ENCODE data around the gene GPC3. TPM values are rescaled to one million over a fixed set of nuclear protein-coding genes. Genes with fewer than 3 reads are reported as not detected.

GPC3 gene
- total RNA-seq, 1 experiment from 2014 or later = not detected

DNA sequence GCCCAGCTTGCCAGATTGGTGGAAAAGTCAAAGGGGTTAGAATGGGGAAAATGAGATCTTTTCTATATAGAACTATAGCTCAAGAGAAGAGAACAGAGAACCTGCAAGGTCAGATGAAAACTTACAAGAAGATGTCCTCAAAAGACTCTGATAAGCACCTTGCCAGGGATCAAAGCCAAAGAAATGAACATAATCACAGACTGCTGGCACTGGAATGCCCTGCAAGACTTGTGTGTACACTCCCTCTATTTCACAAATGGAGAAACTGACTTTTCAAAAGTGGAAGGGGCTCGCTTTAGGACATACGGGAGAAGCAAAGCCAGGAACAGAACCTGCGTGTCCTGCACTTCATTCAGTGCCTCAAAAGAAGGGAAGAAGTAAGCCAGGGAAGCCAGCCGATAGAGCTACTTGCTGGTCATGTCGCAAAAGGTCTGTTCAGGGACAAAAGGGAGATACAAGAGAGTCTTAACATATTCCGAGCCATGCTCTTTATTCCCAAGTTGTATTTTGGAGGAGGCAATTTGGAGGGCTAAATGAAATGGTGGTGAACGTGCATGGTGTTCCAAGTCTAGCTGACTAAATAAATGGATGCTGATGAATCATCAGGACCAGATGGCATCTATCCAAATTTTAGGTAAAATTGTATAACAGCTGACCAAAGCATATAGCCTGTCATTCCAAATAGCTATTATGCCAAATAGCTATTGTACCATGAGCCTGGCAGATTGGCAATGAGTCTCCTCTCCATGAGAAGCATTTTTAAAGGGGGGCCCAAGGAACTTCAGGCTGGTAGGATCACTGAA, 394.5 kb downstream of the GPC3 start:
- in situ Hi-C loops (cut with HindIII; ENCODE audit: low pct_unique_long_range_greater_than_20kb, low sequenced_read_pairs) = no loop called here

DNA sequence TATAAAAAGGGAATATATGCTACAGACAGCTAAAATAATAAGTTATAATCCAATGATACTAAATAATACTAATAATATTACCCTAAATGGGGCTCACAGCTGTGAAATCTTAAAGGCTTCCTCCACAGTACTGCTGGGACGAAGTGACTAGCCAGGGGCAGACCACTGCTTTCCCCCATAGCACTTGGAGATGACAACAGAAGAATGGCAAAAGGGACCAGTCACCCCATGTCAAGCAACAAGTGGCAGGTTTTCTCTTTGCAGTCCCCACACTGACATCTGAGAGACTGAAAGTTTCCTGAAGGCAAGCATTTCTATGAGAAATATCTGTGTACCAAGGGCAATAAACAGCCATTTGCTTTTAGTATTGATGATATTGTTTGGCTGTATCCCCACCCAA, 396.6 kb downstream of the GPC3 start:
- no peak for DNase-seq (ENCODE audit: low read depth)
- in situ Hi-C loops (cut with HindIII; ENCODE audit: low pct_unique_long_range_greater_than_20kb, low sequenced_read_pairs) = no loop called here

More for the DNA sequence above, 394.5 kb downstream of the GPC3 start:
- DNase-seq (ENCODE audit: low read depth) = no peak

DNA sequence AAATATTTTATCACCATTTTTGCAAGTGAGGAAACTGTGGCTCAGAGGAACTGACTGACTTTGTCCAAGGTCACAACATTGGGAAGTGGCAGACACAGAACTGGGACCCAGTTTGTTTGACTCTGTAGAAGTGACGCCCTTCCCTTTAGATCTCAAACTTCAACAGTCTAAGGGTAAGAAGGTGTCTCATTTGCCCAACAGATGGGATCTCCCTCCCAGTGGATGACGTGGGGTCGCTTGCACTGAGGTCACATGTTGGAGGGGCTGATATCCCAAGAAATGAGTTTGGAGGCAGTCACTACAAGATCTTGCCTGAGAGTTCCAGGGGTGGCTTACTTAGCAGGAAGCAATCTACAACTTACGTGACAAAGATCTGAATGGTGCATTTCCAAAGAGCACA, 397.6 kb downstream of the GPC3 start:
- DNase-seq (ENCODE audit: low read depth) = no peak
- in situ Hi-C loops (cut with HindIII; ENCODE audit: low pct_unique_long_range_greater_than_20kb, low sequenced_read_pairs) = no loop called here

DNA sequence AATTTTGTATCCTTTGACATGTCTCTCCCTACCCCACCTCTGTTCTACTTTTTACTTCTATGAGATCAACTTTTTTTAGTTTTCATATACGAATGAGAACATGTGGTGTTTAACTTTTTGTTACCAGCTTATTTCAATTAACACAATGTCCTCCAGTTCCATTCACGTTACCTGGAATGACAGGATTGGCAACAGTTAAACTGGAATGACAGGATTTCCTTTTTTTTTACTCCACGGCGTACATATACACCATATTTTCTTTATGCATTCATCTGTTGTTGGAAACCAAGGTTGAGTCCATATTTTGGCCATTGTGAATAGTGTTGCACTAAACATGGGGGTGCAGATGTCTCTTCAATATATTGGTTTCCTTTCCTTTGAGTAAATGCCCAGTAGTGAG, 398.3 kb downstream of the GPC3 start:
- in situ Hi-C loops (cut with HindIII; ENCODE audit: low pct_unique_long_range_greater_than_20kb, low sequenced_read_pairs) = no loop called here
- DNase-seq (ENCODE audit: low read depth) = no peak

DNA sequence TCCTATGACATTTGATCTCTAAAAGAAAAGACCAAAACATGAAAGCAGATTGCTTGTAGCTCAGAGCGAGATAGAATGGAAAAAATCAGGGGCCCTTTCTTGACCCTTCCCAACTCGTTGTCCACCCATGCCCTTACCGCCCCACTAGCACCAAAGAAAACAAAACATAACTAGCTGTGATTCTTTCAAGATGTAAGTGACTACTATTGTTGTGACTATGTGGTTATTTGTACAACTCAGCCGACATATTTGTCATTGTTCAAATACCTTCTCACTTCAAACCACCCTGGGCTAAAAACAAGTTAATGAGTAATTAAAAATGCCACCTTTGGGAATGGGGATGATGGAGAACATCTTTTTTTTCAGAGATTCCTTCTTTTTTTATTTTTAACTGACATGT, 399.0 kb downstream of the GPC3 start:
- peak; percentile 59 for DNase-seq (ENCODE audit: low read depth)
- in situ Hi-C loops (cut with HindIII; ENCODE audit: low pct_unique_long_range_greater_than_20kb, low sequenced_read_pairs) = no loop called here

DNA sequence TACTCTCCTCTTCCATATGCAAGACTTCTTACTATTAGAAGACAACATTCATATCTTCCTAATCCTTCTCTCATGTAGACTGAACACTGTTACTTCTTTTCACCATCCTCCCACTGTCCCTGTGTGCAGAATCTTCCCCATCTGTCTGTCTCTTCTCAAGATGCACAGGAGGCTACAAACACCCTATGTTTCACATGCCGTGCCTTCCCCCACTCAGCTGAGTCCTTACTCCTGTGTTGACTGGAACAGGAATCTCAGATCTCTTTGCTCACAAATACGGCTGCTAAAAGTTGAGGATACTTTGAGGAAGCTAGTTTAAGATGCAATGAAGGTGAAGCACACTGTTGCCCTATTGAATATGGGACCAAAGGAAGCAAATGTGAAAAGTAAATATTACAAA, 401.6 kb downstream of the GPC3 start:
- no peak for DNase-seq (ENCODE audit: low read depth)
- in situ Hi-C loops (cut with HindIII; ENCODE audit: low pct_unique_long_range_greater_than_20kb, low sequenced_read_pairs) = no loop called here

DNA sequence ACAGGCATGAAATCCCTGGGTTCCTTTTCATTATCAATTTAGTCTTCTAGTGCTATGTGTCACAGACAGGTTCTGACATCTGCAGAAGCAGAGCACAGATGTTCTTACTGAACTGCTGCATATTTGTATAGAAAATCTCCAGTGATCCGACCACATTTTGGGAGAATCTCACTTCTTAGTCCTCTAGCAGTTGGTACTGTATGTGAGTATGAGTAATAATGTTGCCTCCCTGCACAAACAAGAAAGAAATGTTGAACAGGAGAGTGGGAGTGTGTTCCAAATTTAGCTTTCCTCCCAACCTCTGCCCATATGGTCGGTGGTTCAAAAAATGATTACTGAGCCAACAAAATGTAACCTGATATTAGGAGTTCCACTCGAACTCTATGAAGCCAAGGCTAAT, 404.8 kb downstream of the GPC3 start:
- no peak for DNase-seq (ENCODE audit: low read depth)
- in situ Hi-C loops (cut with HindIII; ENCODE audit: low pct_unique_long_range_greater_than_20kb, low sequenced_read_pairs) = no loop called here

DNA sequence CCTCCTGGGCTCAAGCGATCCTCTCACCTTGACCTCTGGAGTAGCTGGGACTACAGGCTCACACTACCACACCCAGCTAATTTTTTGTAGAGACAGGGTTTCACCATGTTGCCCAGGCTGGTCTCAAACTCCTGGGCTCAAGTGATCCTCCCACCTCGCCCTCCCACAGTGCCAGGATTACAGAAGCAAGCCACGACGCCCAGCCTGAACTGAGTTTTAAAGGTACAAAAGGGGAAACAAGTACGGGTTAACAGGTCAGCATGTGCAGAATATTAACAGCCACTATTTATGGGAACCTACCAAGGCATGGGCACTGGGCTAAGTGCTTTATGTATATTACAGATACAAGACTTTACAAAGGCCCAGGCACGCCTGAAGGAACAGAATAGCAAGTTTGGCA, 405.8 kb downstream of the GPC3 start:
- DNase-seq (ENCODE audit: low read depth) = no peak
- in situ Hi-C loops (cut with HindIII; ENCODE audit: low pct_unique_long_range_greater_than_20kb, low sequenced_read_pairs) = no loop called here

DNA sequence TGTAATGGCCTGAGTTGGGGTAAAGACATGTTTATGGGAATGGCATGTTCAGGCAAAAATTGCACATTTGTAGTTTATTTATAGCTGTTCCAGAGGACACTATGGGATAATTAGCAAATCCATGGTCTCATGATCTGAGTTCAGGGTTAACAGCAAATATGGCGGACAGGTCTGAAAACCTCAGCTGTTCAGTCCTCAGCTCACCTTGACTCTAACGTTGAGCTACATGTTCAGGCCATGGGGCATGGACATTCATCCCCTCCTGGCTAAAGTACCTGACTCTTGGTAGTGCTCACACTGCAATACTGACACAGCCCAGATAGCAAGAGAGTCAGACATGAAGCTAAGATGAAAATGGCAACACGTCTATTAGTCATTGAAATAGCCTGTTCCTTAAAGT, 408.5 kb downstream of the GPC3 start:
- in situ Hi-C loops (cut with HindIII; ENCODE audit: low pct_unique_long_range_greater_than_20kb, low sequenced_read_pairs) = no loop called here
- no peak for DNase-seq (ENCODE audit: low read depth)

DNA sequence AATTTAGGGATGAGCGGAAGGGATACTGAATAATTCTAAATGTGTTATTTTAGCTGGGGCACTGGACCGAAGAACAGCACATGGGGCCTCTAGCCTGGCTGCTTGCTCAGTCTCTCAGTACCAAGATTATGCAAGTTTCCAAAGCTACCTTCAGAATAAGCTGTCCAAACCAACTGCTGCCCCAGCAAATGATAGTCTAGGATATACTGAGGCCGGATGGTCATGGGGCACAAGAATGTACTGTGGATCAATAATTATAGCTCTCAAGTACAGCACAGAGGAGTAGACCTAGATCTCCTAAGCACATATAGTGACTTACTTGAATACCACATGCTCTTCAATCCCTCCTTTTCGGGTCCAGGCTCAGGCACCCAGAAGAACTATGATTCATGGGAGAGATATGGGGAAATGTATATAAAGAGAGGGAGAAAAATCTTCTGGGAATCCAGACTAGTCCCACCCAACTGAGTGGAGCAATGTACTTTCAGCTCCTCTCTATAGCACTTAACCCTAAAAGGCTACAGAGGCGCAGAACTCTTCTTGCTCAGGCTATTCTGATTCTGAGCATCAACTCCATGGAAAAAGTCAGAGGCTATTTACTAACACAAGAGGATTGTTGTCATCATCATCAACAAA, 409.8 kb downstream of the GPC3 start:
- DNase-seq (ENCODE audit: low read depth) = no peak
- in situ Hi-C loops (cut with HindIII; ENCODE audit: low pct_unique_long_range_greater_than_20kb, low sequenced_read_pairs) = no loop called here

DNA sequence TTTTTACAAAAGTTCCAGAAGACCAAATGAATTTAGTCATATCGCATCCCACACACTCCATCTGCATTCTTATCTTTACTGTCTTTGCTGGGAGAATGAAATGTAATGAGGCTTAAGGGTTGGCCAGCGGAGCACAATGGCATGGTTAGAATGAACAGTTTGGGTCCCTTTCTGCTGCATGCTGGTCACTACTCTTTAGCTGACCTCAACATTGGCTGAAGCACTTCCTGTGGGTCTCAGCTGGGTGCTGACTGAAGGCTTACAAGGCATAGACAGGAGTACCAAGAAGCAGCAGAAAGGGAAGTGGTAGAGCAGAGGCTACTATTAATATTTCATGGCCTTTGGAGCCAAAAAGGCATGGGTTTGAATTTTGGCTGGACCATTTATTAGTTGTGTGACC, 410.7 kb downstream of the GPC3 start:
- in situ Hi-C loops (cut with HindIII; ENCODE audit: low pct_unique_long_range_greater_than_20kb, low sequenced_read_pairs) = no loop called here
- no peak for DNase-seq (ENCODE audit: low read depth)

DNA sequence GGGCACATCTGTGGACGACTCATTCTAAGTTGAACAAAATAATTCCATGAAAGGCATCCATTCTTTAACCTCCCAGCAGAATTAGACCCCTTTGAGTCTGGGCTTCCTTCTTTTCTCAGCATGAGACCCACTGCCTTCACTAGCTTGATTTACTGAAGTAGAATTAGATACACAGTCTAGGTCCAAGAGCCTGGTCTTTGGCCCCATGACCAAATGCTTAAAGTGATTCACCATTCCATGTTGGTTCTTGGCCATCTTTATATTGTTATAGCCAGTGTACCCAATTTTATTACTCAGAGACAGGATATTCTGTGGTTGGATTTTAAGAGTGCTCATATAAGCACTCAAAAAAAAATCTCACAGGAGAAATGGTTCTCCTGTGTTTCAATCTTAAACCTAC, 414.8 kb downstream of the GPC3 start:
- no peak for DNase-seq (ENCODE audit: low read depth)
- in situ Hi-C loops (cut with HindIII; ENCODE audit: low pct_unique_long_range_greater_than_20kb, low sequenced_read_pairs) = no loop called here

DNA sequence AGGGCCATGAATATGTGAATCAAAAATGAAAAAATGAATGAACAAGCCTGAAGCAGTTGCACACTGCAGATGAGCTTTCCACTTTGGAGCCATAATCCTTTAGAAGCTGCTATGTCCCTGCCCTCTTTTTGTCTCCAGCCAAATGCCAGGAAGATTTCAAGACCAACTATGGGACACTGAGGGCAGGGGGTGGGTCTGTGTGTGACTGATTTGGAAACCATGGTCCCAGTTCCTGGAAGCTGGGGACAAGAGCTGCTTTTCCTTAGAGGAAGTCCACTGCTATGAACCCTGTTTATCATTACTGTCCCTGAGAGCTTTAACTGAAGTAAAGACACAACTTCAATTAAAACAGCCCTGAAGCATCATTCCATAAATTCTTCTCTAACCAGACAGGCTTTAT, 416.2 kb downstream of the GPC3 start:
- in situ Hi-C loops (cut with HindIII; ENCODE audit: low pct_unique_long_range_greater_than_20kb, low sequenced_read_pairs) = no loop called here
- DNase-seq (ENCODE audit: low read depth) = no peak

DNA sequence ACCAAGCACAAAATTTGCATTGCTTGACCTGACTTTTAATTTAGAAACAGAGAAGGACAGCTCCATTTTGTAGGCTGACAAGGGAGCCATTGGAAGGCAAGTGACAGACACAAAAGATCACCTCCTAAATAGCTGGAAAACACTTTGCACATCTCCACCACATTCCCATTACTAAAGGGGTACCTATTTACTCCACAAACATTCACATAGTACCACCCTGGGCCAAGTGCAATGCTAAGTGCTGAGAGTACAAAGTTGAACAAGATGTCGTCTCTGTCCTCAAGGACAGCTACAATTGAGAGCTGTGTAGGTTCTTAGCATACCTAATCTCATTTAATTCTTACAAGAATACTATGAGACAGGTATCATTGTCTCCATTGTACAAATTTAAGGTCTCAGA, 417.3 kb downstream of the GPC3 start:
- in situ Hi-C loops (cut with HindIII; ENCODE audit: low pct_unique_long_range_greater_than_20kb, low sequenced_read_pairs) = no loop called here
- no peak for DNase-seq (ENCODE audit: low read depth)

DNA sequence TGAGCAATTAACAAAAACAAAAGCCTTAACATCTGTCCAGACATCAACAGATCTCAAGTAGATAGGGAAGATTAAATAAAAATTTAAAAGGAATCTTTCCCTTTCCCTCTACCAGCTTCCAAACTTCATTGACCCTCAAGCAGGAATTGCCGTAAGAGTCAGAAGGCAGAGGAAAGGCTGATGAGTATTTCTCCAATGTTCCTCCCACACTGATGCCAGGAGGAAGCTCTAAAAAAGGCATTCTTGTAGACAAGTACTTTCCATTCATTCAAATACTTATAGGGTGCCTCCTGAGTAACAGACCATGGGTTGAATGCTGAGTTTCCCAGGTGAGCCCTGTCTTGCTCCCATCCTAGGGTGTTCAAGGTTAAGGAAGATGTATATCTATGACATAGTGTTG, 418.5 kb downstream of the GPC3 start:
- DNase-seq (ENCODE audit: low read depth) = no peak
- in situ Hi-C loops (cut with HindIII; ENCODE audit: low pct_unique_long_range_greater_than_20kb, low sequenced_read_pairs) = no loop called here

DNA sequence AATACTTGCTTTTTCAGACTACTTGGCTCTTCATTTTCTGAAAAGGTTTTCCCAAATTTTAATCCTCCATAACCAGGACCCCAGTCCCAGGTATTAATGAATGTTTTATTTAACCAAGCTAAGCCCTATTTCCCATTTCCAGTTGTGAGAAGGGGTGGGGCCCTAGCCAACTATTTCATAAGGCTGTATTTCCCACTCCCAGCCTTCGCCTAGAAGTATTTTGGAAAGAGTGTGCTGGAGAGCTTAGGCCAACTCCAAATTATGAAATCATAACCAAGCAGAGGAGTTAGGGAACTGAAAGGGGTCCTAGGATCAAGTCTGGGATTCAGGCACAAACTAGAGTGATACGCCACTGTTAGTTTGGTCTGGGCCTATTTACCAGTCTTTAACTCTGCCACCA, 421.7 kb downstream of the GPC3 start:
- in situ Hi-C loops (cut with HindIII; ENCODE audit: low pct_unique_long_range_greater_than_20kb, low sequenced_read_pairs) = no loop called here
- no peak for DNase-seq (ENCODE audit: low read depth)

DNA sequence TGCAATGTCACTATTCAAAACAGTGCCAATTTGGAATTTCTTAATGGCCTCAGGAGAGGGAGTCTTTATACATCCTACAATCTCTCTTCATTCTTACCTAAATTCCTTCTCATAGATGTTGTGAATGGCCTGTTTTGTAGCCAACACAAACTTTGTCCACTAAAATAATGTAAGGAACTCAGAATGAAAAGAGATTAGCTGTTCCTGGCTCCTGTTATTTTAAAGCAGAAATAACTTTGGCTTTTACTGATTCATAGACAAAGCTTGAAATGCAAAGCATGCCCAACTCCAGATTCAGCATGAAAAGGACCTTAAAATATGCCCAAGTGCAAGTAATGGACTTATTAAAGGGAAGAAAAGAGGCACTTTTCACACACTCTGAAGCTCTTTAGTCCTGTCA, 424.1 kb downstream of the GPC3 start:
- no peak for DNase-seq (ENCODE audit: low read depth)
- in situ Hi-C loops (cut with HindIII; ENCODE audit: low pct_unique_long_range_greater_than_20kb, low sequenced_read_pairs) = no loop called here

DNA sequence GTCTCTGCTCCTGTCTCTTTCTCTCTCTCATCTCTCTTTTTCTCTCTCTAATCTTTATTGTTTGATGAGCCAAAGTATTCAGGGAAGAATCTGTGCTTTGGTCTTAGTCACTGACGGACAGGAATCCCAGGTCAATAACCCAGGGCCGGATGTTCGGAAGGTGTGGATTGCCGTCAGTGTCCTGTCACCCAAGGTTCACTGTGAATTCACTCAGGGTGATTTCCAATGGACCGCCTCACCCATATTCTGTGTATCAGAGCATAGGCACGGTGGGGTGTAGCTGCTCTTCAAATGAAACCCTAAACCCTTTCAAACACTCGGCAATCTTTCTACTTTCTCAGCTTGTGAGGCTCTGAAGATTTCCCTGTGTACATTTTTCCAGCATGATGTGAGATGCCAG, 425.5 kb downstream of the GPC3 start:
- DNase-seq (ENCODE audit: low read depth) = no peak
- in situ Hi-C loops (cut with HindIII; ENCODE audit: low pct_unique_long_range_greater_than_20kb, low sequenced_read_pairs) = no loop called here

DNA sequence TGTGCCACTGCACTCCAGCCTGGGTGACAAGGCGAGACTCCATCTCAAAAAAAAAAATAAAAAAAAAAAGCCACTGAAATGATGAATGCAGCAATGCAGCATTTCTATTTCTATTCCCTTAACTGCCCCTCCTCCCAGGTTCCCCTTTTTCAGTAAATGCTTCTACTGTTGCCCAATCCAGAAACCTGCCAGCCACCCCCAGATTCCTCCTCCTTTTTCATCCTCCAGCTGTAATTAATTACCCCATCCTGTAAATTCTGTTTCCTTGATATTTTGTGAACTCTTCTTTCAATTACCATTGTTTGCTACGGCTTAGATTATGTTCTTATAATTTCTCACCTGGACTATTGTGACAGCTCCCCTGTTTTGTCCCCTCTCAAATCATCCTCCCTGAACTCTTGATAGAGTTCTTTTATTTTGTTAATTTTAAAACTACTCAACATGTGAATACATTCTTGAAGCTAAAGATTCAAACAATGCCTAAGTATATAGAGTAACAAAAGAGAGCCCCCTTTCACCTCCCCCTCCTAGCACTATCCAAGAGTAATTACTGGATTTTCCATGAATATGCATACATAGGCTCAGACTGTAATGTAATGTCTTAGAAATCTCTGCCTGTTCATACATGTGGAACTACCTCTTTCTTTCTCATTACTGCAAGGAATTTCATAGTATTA, 429.5 kb downstream of the GPC3 start:
- no peak for DNase-seq (ENCODE audit: low read depth)
- in situ Hi-C loops (cut with HindIII; ENCODE audit: low pct_unique_long_range_greater_than_20kb, low sequenced_read_pairs) = no loop called here

Data from Caki2 (cell line).